WI38 (cell line): ENCODE results near the gene TOX3.

Source experiments
- H3K4me3 ChIP-seq: 2 replicates; pipeline ENCODE4 v1.5.1; 2011; ENCODE audit warnings: low read depth, mild to moderate bottlenecking, control low read depth, low read length
- TF ChIP-seq, protein P1 (sequence below): IDR thresholded peaks from 2 replicates; pipeline ENCODE4 v1.5.1; 2012; ENCODE audit warnings: low read depth, mild to moderate bottlenecking, control low read depth, low read length

Gene TOX3

DNA sequence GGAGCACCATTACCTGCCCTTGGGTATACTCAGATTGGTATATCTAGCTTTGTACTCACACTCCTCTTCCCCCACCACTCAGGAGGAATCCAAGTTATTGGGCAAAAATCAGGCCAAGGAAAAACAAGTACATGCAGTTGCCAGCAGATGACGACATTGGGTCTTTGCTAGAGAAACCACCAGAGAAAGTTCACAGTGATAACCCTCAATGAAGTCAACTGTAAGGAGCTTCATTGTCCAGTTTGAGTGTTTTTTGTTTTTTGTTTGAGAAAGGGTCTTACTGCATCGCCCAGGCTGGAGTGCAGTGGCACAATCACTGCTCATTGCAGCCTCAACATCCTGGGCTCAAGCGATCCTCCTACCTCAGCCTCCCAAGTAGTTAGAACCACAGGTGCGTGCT lies 34.6 kb upstream of the TOX3 start:
- TF ChIP-seq, protein P1, sequence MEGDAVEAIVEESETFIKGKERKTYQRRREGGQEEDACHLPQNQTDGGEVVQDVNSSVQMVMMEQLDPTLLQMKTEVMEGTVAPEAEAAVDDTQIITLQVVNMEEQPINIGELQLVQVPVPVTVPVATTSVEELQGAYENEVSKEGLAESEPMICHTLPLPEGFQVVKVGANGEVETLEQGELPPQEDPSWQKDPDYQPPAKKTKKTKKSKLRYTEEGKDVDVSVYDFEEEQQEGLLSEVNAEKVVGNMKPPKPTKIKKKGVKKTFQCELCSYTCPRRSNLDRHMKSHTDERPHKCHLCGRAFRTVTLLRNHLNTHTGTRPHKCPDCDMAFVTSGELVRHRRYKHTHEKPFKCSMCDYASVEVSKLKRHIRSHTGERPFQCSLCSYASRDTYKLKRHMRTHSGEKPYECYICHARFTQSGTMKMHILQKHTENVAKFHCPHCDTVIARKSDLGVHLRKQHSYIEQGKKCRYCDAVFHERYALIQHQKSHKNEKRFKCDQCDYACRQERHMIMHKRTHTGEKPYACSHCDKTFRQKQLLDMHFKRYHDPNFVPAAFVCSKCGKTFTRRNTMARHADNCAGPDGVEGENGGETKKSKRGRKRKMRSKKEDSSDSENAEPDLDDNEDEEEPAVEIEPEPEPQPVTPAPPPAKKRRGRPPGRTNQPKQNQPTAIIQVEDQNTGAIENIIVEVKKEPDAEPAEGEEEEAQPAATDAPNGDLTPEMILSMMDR: no peak
- no peak overlapping the region for H3K4me3 ChIP-seq

DNA sequence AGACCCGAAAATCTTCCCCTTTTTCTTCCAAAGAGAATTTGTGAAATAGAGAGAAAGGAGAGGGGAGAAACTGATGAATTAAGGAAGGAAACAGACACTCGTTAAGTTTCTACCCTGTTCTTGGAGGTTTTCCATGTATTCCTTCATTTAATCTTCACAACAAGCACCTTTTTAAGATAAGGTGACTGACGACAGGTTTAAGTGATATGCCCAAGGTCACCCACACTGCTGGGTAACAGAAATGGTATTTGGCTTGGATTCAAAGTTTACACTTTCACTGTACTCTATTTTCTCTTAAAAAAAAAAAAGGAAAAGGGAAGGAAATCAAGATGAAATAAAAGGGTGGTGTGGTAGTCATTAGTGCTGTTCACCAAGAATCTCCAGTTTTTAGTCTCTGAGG lies 33.5 kb upstream of the TOX3 start:
- TF ChIP-seq, protein P1: no peak
- H3K4me3 ChIP-seq: no peak overlapping the region

DNA sequence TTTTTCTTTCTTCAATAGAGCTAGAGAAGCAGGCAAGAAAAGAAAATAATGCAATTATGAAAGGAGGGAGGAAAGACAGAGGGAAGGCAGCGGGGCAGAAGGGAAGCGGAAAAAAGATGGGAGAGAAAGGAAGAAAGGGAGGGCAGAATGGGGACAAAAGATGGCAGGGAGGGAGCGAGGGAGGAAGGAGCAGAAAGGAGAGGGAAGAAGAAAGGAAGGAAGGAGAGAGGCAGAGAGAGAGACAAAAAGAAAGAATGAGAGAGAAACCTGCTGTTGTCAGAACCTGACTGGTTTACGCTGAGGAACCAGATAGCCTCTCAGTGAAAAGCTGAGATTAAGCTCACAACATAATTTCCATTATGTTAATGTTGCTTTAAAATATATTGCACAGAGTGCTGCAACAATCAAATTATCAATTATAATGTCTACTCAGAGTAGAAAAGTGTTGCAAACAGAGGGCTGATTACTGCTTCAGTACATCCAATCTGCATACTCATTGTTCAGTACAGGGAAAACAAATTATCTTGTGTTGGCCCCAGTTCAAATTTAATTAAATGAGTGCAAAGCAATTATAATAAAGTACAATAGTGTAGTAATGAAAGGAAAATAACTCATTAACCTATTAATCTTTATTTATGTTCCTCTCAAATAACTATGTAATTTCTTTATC lies 32.0 kb upstream of the TOX3 start:
- TF ChIP-seq, protein P1: no peak
- H3K4me3 ChIP-seq: no peak overlapping the region

DNA sequence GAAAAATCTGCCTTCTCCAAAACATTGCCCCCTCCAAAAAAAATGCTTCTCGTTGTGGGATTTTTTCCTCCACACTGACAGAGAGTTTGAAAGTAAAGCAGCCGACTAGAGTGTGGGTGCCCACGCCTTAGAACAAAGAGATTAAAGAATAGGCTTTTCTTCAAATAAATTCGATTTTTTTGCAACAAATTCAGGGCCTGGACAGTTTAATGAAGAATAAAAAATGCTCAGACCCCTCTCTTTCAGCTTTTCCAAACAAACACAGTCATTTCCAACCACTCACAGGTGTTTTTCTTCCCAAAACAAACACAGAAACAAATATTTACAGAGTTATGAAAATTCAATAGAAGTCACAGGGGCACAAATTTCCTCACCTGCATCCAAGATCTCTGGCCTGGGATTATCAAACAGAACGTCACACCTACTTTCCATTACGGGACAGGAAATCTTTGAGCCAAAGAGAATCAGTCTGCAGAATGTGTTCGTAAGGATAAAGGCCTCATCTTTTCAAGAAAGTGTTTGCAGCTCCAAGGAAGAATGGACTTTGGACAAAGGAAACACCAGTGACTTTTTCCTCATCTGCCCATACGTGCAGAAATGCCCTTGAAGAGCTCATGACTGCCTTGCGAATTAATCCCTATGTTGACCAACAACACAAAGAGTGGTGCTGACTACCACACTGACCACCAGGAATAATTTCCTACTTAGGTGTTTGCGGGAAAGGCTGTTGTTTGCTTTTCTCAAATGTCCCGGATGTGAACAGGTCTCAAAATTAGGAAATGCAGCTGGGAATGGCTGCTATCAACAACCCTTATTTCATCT lies 31.3 kb upstream of the TOX3 start:
- H3K4me3 ChIP-seq: no peak overlapping the region
- TF ChIP-seq, protein P1: no peak

DNA sequence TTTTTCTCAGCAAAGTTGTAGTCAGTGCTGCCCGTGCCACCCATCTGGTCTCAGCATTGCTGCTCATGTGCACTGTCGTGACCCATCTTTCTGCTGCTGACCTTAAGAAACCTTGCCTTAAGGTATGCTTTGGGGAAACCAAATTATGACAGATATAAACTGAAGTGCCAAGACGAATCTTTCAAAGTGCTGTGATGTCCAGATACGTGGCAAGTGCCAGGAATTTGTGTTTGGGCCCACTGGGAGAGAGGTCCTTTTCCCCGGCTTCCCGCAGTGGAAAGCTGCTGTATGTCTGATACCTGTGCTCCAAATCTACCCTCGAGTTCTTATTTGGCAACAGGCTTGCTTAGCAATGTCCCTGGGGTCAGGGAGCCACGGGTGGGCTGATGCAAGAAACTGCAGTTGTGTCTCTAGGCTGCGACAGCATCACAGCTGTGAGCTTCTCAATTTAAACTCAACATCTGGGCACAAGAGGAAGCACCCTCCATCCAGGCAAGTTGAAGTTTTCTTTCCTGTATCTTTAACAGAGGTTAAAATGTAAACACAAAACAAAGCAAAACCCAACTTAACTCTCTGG lies 30.3 kb upstream of the TOX3 start:
- TF ChIP-seq, protein P1: no peak
- no peak overlapping the region for H3K4me3 ChIP-seq

DNA sequence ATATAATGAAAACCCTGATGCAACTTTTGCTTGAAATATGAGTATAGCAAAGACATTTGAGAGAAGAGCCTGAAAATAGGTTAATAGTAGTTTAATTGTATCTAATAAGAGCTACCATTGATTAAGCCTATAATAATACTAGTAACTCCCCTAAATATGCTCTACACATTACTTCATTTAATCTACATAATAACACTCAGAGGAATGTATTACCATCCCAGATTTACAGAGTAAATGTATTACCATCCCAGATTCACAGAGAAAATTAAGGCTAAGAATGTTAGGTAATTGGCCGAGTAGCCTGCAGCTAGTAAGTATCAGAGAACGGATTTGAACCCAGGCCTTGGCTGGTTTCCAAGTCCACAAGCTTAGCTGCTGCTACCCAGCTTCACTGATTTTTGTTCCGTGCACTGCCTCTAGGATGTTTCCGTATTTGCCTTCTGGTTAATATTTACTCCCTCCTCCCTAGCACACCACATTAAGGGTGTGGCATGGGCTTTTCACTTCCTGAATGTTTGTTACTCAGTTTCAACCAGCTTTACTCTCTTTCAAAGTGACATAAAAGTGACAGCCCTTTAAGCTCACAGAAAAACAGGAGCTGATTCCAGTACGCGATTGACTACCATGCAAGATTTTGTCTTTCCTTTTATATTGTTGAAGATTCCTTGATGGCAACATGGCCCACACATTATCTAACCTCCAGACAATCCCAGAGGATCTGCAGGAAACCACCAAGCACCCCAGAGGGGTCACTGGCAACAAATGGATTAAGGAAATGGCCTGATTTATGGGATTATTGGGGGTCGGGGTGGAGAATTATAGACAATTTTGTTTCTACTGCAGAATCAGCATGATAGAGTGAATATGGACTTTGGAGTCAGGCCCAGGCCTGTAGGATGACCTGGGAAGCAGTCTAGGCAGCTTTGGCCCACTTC lies 26.7 kb upstream of the TOX3 start:
- TF ChIP-seq, protein P1: no peak

More for the DNA sequence above, 26.7 kb upstream of the TOX3 start:
- no peak overlapping the region for H3K4me3 ChIP-seq
